ENCODE data around the gene PPIF. TPM values are rescaled to one million over a fixed set of nuclear protein-coding genes. Genes with fewer than 3 reads are reported as not detected.
A peak's percentile ranks its signal among the peaks of the same experiment; 100 is the strongest.

Gene PPIF
- total and polyA plus RNA-seq, 10 donors: 29.2 to 99.3 (median 67.5) TPM

DNA sequence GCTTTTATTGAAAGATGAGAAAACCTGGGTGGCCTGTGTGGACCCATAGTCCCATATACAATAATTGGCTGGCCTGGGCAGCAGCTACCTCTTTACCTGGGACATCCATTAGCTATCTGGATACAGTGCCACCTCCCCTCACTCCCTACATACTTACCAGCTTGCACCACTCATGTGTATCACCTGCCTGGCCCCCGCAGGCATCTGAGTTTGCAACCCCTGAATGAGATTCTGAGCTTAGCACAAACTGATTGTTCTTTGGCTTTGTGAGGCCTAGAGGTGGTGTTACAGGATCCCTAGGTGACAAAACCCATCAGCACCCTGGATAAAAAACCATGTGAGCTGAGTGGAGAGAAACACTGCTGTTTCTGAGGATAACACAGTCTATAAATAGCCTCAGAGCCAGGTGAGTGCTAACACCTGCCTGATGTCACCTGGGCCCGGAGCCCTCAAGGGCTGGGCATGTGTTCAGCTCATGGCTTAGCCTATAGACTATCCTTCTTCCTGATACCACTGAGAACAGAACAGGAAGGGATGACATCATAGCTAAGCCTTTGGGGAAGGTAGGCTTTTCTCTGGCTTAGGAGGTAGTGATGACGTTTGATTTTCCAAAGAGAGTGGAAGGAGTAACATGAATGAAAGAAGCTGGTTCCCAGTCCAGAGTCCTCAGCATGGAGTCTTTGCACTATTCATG lies 2.6 kb upstream of the PPIF start:
- peaks cover 13 to 65% (median 41%) of the 10 kb centered on the region in 6 donors for H3K4me1 ChIP-seq
- no peak overlapping the region for H3K4me3 ChIP-seq
- H3K27me3 ChIP-seq (replicated peaks in 1 of 7): no peaks in the 10 kb centered on the region
- peaks cover 3 to 11% (median 7%) of the 10 kb centered on the region in 6 donors for H3K36me3 ChIP-seq
- intact Hi-C loops (cut with DNase I; ENCODE audit: low total_unique reads): no loop called here
- peak overlapping the region in 1 of 8 donors; percentile 19 for H3K27ac ChIP-seq
- H3K9me3 ChIP-seq: no peaks in the 10 kb centered on the region
- WGBS, 5 donors: 73 to 97% (median 77%) methylated on average over 3 of the region's 3 CpGs
- TF ChIP-seq POLR2AphosphoS5 (IDR thresholded peaks at IDR 0.05) (no peak), POLR2A (IDR thresholded peaks at IDR 0.05) (no peak)
- TF ChIP-seq, protein P1, sequence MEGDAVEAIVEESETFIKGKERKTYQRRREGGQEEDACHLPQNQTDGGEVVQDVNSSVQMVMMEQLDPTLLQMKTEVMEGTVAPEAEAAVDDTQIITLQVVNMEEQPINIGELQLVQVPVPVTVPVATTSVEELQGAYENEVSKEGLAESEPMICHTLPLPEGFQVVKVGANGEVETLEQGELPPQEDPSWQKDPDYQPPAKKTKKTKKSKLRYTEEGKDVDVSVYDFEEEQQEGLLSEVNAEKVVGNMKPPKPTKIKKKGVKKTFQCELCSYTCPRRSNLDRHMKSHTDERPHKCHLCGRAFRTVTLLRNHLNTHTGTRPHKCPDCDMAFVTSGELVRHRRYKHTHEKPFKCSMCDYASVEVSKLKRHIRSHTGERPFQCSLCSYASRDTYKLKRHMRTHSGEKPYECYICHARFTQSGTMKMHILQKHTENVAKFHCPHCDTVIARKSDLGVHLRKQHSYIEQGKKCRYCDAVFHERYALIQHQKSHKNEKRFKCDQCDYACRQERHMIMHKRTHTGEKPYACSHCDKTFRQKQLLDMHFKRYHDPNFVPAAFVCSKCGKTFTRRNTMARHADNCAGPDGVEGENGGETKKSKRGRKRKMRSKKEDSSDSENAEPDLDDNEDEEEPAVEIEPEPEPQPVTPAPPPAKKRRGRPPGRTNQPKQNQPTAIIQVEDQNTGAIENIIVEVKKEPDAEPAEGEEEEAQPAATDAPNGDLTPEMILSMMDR (IDR thresholded peaks at IDR 0.05 in 8 of 11, conservative IDR thresholded peaks at IDR 0.05 in 3 of 11): no peak
- DNase-seq: no peak

- Histone ChIP-seq H3K9me3 (no peaks in the 10 kb centered on the region), H3K36me3 (peaks cover 5 to 19% (median 15%) of the 10 kb centered on the region in 6 donors), H3K27ac (peak overlapping the region in 1 of 8 donors; percentile 19), H3K4me3 (no peak overlapping the region), H3K27me3 (replicated peaks in 1 of 7) (no peaks in the 10 kb centered on the region), H3K4me1 (peaks cover 15 to 71% (median 47%) of the 10 kb centered on the region in 6 donors)
- TF ChIP-seq POLR2AphosphoS5 (IDR thresholded peaks at IDR 0.05) (no peak), POLR2A (IDR thresholded peaks at IDR 0.05) (no peak)
- TF ChIP-seq, protein P1 (IDR thresholded peaks at IDR 0.05 in 8 of 11, conservative IDR thresholded peaks at IDR 0.05 in 3 of 11): no peak
- no peak for DNase-seq
- 64 to 80% (median 70%) methylated on average over 5 of the region's 5 CpGs for WGBS, 5 donors
- intact Hi-C loops (cut with DNase I; ENCODE audit: low total_unique reads): no loop called here
Measured at GRCh38 chr10:79345241-79346011, 1.8 kb upstream of the PPIF start.

GRCh38 chr10:79346012-79346340 lies 1.3 kb upstream of the PPIF start:
- Histone ChIP-seq H3K4me3 (no peak overlapping the region), H3K27ac (peak overlapping the region in 1 of 8 donors; percentile 96), H3K9me3 (no peaks in the 10 kb centered on the region), H3K27me3 (replicated peaks in 1 of 7) (no peaks in the 10 kb centered on the region), H3K4me1 (peaks cover 15 to 71% (median 50%) of the 10 kb centered on the region in 6 donors), H3K36me3 (peaks cover 5 to 24% (median 20%) of the 10 kb centered on the region in 6 donors)
- 95 to 100% (median 100%) methylated on average over 1 to 2 of the region's 2 CpGs for WGBS, 5 donors
- no peak for DNase-seq
- intact Hi-C loops (cut with DNase I; ENCODE audit: low total_unique reads): no loop called here
- TF ChIP-seq POLR2AphosphoS5 (IDR thresholded peaks at IDR 0.05) (no peak), POLR2A (IDR thresholded peaks at IDR 0.05) (no peak)
- TF ChIP-seq, protein P1 (IDR thresholded peaks at IDR 0.05 in 8 of 11, conservative IDR thresholded peaks at IDR 0.05 in 3 of 11): no peak
